NCI-H128 (cell line): ENCODE measurements around the gene ABHD3.
"Not testable (repeated sequence)": the region's sequence is repeated elsewhere in the genome, so short reads cannot be mapped to it uniquely, and the experiment has no call there.

ENCODE experiments used
- DNase-seq: peaks from one replicate; lab custom pipeline; 2025; ENCODE audit not compliant: unreplicated experiment; lab: John Stamatoyannopoulos, UW

ABHD3 gene

DNA sequence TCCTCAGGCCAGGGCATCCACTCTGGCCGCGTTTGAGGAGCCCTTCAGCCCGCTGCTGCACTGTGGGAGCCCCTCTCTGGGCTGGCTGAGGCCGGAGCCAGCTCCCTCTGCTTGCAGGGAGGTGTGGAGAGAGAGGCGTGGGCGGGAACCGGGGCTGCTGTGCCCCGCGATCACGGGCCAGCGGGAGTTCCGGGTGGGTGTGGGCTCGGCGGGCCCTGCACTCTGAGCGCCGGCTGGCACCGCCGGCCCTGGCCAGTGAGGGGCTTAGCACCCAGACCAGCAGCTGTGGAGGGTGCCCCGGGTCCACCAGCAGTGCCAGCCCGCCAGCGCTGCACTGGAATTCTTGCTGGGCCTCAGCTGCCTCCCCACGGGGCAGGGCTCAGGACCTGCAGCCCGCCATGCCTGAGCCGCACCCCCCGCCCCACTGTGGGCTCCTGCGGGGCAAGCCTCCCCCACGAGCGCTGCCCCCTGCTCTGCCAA is 1.9 kb upstream of the ABHD3 start:
- no peak for DNase-seq

DNA sequence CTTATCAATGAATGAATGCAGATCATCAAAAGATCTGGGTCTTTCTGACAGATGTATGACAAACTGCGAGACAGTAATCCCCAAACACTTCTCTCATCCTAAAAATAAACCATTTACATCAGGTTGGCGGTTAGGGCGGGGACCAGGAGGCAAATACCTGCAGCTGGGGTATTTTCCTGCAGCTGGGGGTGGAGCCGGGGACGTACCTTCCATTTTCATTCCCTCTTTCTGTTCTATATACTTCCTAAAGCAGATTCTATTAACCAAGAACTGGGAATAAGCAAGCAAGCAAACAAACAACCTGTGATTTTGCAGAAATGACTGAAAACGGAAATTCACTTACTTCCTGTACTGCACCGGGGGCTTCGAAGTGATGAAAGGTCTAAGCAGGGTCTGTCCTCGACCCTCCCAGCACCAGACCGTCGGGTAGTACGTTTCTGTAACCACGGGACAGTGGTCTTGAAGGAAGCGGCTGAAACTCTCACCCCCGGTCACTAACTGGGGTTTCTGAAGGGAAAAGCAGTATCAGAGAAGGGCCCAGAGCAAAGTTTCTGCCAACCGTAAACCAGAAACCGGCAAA is 1.2 kb downstream of the ABHD3 start:
- DNase-seq = no peak

DNA sequence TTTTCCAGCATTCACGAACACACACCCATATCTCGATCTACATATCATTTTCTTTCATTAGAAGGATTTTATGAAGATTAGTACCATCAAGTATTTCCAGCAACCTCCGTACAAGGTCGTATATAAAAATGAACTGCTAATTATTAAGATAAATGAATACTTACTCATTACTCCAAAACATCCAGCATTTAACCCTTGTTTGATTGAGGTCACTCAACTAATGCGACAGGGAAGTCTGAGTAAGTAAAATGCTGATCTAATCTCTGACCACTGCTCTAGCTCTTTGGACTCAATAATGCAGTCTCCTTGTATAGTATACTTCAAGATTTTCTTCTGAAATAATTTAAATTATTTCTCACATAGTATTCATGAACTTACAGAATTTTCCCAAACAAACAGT is 2.0 kb downstream of the ABHD3 start:
- no peak for DNase-seq

GRCh38 chr18:21701621-21702020 is 3.0 kb downstream of the ABHD3 start:
- no peak for DNase-seq

DNA sequence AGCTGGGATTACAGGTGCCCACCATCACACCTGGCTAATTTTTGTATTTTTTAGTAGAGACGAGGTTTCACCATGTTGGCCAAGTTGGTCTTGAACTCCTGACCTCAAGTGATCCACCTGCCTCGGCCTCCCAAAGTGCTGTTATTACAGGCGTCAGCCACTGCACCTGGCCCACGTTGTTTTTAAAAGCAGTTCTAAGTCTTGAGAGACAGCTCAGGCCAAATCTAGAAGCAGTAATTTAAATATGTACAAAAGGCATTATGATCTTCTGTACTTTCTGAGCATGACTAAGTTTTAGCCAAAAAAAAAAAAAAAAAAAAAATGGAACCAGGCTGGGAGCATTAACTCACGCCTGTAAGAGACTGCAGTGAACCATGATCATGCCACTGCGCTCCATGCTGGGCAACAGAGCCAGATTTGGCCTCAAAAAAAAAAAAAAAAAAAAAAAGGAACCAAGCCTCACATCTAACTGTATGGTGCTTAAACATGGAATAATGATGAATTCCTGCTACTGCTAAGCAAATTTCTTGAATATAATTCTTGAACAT is 4.0 kb downstream of the ABHD3 start:
- DNase-seq = no peak

DNA sequence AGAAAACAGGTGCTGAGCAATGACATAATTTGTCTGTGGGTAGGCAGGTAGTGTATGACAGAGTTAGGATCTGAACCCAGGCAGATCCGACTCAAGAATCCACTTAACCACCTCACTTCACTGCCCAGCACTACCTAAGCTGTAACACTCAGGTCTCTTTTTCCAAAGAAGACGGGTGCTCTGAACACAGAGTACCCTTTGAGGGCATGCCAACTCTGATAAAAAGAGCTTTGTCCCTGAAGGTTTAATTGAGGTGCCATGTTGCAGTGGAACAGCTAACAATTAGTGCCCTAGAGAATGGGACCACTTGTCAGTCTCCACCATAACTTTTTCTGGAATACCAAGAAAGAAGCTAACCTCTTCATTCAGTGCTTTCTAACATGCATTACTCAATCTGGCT is 11.3 kb downstream of the ABHD3 start:
- no peak for DNase-seq

DNA sequence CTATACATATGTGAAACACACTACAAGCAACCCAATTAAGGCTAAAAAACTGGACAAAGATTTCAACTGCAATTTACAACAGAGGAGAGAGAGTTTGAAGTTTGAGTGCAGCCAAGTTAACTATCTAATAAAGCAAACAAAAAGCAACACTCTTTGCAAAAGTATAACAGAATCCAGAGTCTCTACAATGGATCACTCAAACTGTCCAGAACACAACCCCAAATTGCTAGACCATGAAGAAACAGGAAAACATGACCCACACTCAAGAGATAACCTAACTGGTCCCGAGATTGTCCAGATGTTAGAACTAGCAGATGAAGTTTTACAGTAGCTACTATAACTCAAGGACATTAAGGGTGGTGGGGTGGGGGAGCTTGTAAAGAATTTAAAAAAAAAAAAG is 14.8 kb downstream of the ABHD3 start:
- DNase-seq = no peak

DNA sequence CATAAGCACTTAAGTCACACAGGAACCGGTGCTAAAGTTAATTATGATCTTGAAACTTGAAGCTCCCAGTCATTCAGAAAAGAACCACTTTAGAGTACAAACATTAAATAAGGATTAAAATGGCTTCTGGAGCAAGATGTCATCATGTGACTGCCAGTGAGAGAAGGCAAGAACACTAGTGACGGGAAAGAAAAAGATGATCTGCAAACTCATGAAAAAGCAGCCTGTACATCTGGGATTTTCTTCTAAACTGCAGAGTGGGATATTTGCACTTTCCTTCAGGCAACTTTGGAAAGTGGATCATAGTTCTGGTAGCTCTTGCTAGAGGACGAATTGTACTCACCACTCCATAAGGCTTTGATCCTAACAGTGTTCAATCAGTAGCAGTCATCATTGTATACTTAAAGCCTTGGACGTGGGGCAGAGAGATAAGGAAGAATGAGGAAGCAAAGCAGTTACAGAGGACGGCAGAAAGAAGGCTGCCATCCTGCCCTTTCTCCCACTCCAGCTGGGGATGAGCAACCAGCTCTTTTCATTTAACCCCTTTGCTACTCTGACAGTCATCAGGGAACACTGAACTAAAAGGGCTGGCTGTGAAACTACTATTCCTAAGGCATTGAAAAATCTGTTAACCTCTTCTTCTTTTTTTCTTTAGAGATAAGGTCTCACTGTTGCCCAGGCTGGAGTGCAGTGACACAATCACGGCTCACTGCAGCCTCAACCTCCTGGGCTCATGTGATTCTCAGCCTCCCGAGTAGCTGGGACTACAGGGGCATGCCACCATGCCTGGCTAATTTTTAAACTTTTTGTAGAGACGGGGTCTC is 18.1 kb downstream of the ABHD3 start:
- no peak for DNase-seq

DNA sequence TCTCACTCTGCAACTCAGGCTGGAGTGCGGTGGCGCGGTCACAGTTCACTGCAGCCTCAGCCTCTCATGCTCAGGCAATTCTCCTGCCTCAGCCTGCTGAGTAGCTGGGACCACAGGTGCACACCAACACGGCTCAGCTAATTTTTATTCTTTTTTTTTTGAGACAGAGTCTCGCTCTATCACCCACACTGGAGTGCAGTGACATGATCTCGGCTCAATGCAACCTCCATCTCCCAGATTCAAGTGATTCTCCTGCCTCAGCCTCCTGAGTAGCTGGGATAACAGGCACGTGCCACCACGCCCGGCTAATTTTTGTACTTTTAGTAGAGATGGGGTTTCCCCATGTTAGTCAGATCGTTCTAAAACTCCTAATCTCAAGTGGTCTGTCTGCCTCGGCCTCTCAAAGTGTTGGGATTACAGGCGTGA is 19.0 kb downstream of the ABHD3 start:
- not testable (repeated sequence) for DNase-seq

- no peak for DNase-seq
Observed at GRCh38 chr18:21684731-21685130, 19.8 kb downstream of the ABHD3 start.

GRCh38 chr18:21682371-21683051 is 22.1 kb downstream of the ABHD3 start:
- no peak for DNase-seq

- no peak for DNase-seq
Observed at GRCh38 chr18:21680161-21680560, 24.4 kb downstream of the ABHD3 start.

GRCh38 chr18:21678859-21679258 is 25.7 kb downstream of the ABHD3 start:
- DNase-seq = no peak

GRCh38 chr18:21675354-21675753 is 29.2 kb downstream of the ABHD3 start:
- DNase-seq = not testable (repeated sequence)

- no peak for DNase-seq
Observed at GRCh38 chr18:21672521-21673267, 31.9 kb downstream of the ABHD3 start.

DNA sequence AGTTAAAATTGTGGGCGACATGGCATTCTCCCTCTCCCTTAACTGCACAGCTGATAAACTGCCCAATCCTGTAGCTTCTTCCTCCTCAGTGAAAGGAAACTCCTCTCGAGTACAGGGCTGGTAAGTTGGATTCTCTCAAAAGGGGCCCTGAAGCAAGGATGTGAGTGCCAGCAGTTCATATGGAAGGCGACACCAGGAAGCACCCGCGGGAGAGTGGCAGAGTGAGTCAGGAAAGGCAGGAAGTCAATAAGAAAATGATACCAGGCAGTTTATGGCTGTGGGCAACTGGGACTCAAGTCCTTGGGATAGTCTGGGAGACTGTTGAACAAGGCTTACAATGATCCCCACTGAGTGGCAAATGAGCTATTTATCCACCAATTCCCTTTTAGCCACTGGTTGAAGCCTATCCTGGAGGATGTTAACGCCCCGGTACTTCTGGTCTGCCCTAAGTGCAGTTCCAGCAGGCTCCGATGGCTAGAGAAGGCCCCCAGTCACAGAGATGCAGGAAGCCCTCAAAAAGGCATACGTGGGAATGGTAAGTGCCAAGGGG is 34.8 kb downstream of the ABHD3 start:
- no peak for DNase-seq

GRCh38 chr18:21664069-21664468 is 40.5 kb downstream of the ABHD3 start:
- no peak for DNase-seq

GRCh38 chr18:21663578-21663977 is 41.0 kb downstream of the ABHD3 start:
- no peak for DNase-seq

DNA sequence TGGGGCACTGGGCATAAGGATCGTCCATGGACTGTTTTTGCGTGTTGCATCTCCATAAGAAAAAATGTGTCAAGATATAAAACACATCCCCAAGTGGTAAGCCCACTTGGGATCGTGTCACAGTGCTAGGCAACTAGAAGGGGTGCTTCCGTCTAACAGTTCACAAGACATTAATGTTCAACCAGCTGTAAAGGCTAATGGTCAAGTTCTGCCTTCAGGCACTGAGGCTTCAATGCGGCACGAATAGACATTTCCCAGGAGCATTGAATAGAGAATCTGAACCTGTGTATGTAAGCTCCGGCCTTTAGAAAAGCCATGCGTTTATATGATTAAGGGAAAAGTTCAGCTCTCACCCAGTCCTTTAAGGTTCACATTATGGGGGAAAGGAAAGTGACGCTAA is 42.0 kb downstream of the ABHD3 start:
- no peak for DNase-seq

DNA sequence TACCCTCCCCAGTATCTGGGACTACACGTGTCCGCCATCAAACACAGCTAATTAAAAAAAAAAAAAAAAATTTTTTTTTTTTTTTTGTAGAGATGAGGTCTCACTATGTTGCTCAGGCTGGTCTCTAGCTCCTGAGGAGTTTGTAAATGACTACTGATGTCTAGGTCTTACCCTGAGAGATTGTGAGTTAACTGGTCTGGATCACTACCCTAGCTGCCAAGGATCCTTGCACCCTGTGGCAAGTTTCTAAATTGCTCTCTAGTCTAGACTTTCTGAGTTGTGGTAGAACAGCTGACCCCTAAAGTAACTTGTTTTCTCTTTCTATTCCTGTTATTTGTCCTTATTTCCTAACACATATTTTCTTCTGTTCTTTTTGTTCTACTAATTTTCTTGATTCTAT is 44.5 kb downstream of the ABHD3 start:
- no peak for DNase-seq

GRCh38 chr18:21656402-21656801 is 48.2 kb downstream of the ABHD3 start:
- DNase-seq = no peak
